HG03565 (cell line): ENCODE data around the gene HS2ST1.
"Not testable (repeated sequence)": the region's sequence is repeated elsewhere in the genome, so short reads cannot be mapped to it uniquely, and the experiment has no call there.

Source experiments
- ATAC-seq: cut with Tn5 transposase; IDR thresholded peaks from one replicate; pipeline ENCODE4 v1.9.1; 2021; ENCODE audit warnings: mild to moderate bottlenecking, moderate library complexity; ENCODE audit not compliant: unreplicated experiment

HS2ST1 gene

GRCh38 chr1:86924324-86924960, 10.0 kb downstream of the HS2ST1 start:
- ATAC-seq: no peak

GRCh38 chr1:86925742-86926141, 11.3 kb downstream of the HS2ST1 start:
- ATAC-seq: no peak

GRCh38 chr1:86926883-86927282, 12.4 kb downstream of the HS2ST1 start:
- ATAC-seq: no peak

GRCh38 chr1:86928819-86929218, 14.4 kb downstream of the HS2ST1 start:
- ATAC-seq: no peak

GRCh38 chr1:86933051-86933450, 18.6 kb downstream of the HS2ST1 start:
- ATAC-seq: no peak

- ATAC-seq: no peak
Observed at GRCh38 chr1:86933562-86934377, 19.3 kb downstream of the HS2ST1 start.

- no peak for ATAC-seq
Observed at GRCh38 chr1:86938450-86938849, 24.0 kb downstream of the HS2ST1 start.

GRCh38 chr1:86938855-86939254, 24.4 kb downstream of the HS2ST1 start:
- no peak for ATAC-seq

GRCh38 chr1:86939406-86939805, 25.0 kb downstream of the HS2ST1 start:
- ATAC-seq: no peak

GRCh38 chr1:86940599-86940998, 26.2 kb downstream of the HS2ST1 start:
- no peak for ATAC-seq

GRCh38 chr1:86942042-86942441, 27.6 kb downstream of the HS2ST1 start:
- no peak for ATAC-seq

- ATAC-seq: no peak
Observed at GRCh38 chr1:86942743-86943142, 28.3 kb downstream of the HS2ST1 start.

- ATAC-seq: no peak
Observed at GRCh38 chr1:86948212-86948611, 33.8 kb downstream of the HS2ST1 start.

GRCh38 chr1:86950712-86951419, 36.4 kb downstream of the HS2ST1 start:
- ATAC-seq: no peak

GRCh38 chr1:86951430-86951829, 37.0 kb downstream of the HS2ST1 start:
- no peak for ATAC-seq

GRCh38 chr1:86953167-86953566, 38.7 kb downstream of the HS2ST1 start:
- ATAC-seq: no peak

GRCh38 chr1:86955678-86956077, 41.2 kb downstream of the HS2ST1 start:
- no peak for ATAC-seq

GRCh38 chr1:86956221-86956620, 41.8 kb downstream of the HS2ST1 start:
- no peak for ATAC-seq

GRCh38 chr1:86957221-86957620, 42.8 kb downstream of the HS2ST1 start:
- no peak for ATAC-seq

GRCh38 chr1:86960548-86960947, 46.1 kb downstream of the HS2ST1 start:
- ATAC-seq: no peak

GRCh38 chr1:86963841-86964240, 49.4 kb downstream of the HS2ST1 start:
- ATAC-seq: not testable (repeated sequence)
